AG04450 (cell line): ENCODE results near the gene SLC35F3. TPM values are rescaled to one million over a fixed set of nuclear protein-coding genes. Genes with fewer than 3 reads are reported as not detected.

ENCODE experiments used
- CTCF ChIA-PET: fragments of 300-600, 350-600 bp; formaldehyde crosslinking; extraction: SDS; loops from one replicate; lab custom pipeline; 2022; ENCODE audit warnings: antibody characterized with exemption, inconsistent platforms; lab: Charles Lee
- POLR2A ChIA-PET: fragments of 350-600 bp; formaldehyde crosslinking; extraction: SDS; loops from one replicate; lab custom pipeline; 2021; ENCODE audit warnings: antibody characterized with exemption, inconsistent platforms; lab: Yijun Ruan, JAX
- DNase-seq: peaks from one replicate; pipeline ENCODE4 v3.0.0-alpha.2; 2011; ENCODE audit warnings: low read depth, low spot score
- H3K27ac ChIP-seq: one replicate; pipeline ENCODE4 v1.5.1; 2012; ENCODE audit warnings: low read depth, low read length, control low read depth
- H3K27me3 ChIP-seq: one replicate; pipeline ENCODE4 v1.6.0; 2012; ENCODE audit warnings: low read length; ENCODE audit not compliant: control insufficient read depth, insufficient read depth
- H3K4me3 ChIP-seq: 2 replicates; pipeline ENCODE4 v1.5.1; 2011; ENCODE audit warnings: mild to moderate bottlenecking, low read depth, low read length, control low read depth
- H3K9me3 ChIP-seq: 2 replicates; pipeline ENCODE4 v1.5.1; 2012; ENCODE audit warnings: low read length; ENCODE audit not compliant: control insufficient read depth, insufficient read depth
- polyA plus RNA-seq: library from polyadenylated mRNA; depleted of rRNA; stranded (reverse); fragments of >200 nt; gene quantifications from 2 replicates; pipeline ENCODE4 v1.2.3, GENCODE V29; 2011
- TF ChIP-seq, protein P1 (sequence below): IDR thresholded peaks from 2 replicates; pipeline ENCODE4 v1.5.1; 2011; ENCODE audit warnings: low read depth, low read length, control low read depth, inconsistent platforms

The SLC35F3 gene
- polyA plus RNA-seq, 1 experiment: 0.04 TPM

DNA sequence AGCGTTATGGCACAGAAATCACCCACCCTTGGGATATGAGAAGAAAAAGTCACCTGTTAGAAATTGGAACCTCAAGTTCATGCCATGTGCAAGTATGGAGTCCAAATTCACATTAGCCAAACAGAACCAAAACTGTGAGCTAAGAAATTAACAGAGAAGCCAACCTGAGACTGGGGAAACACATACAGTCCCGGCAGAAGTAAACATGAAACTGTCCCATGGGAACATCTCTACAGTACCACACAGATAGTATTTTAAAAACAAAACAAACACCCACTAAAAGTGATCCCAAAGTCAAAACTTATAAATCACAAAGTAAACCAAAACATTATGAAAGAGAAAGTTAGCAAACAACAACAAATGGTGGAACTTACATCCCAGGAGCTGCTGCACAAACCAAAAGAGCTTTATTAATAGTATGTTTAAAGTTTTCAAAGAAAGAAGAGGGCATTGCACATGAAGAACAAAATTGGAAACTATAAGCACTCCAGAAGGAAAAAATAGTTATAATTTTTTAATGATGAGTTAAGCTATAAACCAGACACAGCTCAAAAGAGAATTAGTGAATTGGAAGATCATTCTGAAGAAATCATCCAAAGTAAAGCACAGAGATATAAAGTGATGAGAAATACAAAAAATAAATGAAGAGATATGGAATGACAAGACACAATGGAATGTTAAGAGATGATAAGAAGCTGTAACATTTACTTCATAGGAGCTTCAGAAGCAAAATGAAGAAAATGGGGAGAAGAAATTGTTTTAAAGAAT, 385.2 kb downstream of the SLC35F3 start:
- ChIA-PET CTCF (interaction anchor here (2.1 kb wide), 1 partner anchor 20 kb away, joined by 6 read pairs; no protein-coding TSS in a partner anchor), POLR2A (no interaction called here)
- no peak for DNase-seq
- Histone ChIP-seq H3K27ac (no peak overlapping the region), H3K27me3 (peaks cover 3% of the 10 kb centered on the region), H3K9me3 (no peaks in the 10 kb centered on the region), H3K4me3 (no peak overlapping the region)
- TF ChIP-seq, protein P1, sequence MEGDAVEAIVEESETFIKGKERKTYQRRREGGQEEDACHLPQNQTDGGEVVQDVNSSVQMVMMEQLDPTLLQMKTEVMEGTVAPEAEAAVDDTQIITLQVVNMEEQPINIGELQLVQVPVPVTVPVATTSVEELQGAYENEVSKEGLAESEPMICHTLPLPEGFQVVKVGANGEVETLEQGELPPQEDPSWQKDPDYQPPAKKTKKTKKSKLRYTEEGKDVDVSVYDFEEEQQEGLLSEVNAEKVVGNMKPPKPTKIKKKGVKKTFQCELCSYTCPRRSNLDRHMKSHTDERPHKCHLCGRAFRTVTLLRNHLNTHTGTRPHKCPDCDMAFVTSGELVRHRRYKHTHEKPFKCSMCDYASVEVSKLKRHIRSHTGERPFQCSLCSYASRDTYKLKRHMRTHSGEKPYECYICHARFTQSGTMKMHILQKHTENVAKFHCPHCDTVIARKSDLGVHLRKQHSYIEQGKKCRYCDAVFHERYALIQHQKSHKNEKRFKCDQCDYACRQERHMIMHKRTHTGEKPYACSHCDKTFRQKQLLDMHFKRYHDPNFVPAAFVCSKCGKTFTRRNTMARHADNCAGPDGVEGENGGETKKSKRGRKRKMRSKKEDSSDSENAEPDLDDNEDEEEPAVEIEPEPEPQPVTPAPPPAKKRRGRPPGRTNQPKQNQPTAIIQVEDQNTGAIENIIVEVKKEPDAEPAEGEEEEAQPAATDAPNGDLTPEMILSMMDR: no peak

- CTCF ChIA-PET: interaction anchor here (0.9 kb wide), 1 partner anchor 18 kb away, joined by 3 read pairs; no protein-coding TSS in a partner anchor
- DNase-seq: no peak
- no peaks in the 10 kb centered on the region for H3K9me3 ChIP-seq
- TF ChIP-seq, protein P1: no peak
- H3K4me3 ChIP-seq: no peak overlapping the region
- no peak overlapping the region for H3K27ac ChIP-seq
- POLR2A ChIA-PET: no interaction called here
- no peaks in the 10 kb centered on the region for H3K27me3 ChIP-seq
These were observed 387.5 kb downstream of the SLC35F3 start for GRCh38 chr1:234292011-234292410.

DNA sequence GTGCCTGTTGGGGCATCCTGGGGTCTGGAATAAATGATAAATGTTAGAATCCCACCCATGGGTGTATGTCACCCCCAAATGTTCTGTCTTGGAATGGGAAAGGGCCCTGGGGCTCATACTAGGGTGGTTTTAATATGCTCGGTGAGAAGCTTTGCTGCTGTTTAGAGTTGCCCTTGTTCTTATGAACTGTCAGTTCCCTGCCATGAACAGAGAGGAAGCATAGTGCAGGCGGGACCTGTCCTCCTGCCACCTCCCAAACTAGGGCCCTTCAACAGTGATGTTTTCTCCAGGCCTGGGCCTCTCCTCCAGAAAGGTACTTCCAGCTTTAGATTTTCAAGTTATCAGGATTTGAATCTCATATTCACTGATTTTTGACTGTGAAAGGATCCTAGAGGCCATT, 388.1 kb downstream of the SLC35F3 start:
- POLR2A ChIA-PET: no interaction called here
- H3K9me3 ChIP-seq: no peaks in the 10 kb centered on the region
- no peaks in the 10 kb centered on the region for H3K27me3 ChIP-seq
- TF ChIP-seq, protein P1: no peak
- no peak for DNase-seq
- no peak overlapping the region for H3K4me3 ChIP-seq
- CTCF ChIA-PET: no interaction called here
- H3K27ac ChIP-seq: no peak overlapping the region

- DNase-seq: no peak
- ChIA-PET CTCF (interaction anchor here (1.5 kb wide), 1 partner anchor 16 kb away, joined by 6 read pairs; no protein-coding TSS in a partner anchor), POLR2A (no interaction called here)
- Histone ChIP-seq H3K4me3 (no peak overlapping the region), H3K9me3 (no peaks in the 10 kb centered on the region), H3K27me3 (no peaks in the 10 kb centered on the region), H3K27ac (no peak overlapping the region)
- TF ChIP-seq, protein P1: no peak
These were observed 389.8 kb downstream of the SLC35F3 start for GRCh38 chr1:234294109-234294817.

DNA sequence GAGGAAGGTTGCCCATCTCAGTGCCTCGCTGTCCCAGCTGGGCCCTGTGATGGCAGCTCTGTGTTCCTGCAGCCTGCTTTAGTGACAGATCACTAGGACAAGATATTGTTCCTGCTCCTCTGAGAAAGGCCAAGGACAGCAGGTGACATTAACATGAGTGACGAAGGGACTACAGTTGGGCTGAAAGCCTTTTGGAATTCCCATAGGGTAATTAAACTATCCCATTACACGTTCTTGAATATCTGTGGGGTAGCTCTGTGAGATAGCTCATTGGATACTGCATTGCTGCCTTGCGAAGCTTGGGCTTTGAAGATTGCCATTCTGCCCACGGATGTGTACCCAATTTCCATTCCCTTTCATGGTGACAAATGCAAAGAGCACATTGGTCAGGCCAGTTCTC, 390.6 kb downstream of the SLC35F3 start:
- Histone ChIP-seq H3K9me3 (no peaks in the 10 kb centered on the region), H3K27me3 (no peaks in the 10 kb centered on the region), H3K4me3 (no peak overlapping the region), H3K27ac (no peak overlapping the region)
- CTCF ChIA-PET: interaction anchor here (2.6 kb wide), 1 partner anchor 15 kb away, joined by 11 read pairs; no protein-coding TSS in a partner anchor
- POLR2A ChIA-PET: no interaction called here
- TF ChIP-seq, protein P1: no peak
- DNase-seq: no peak
